Cardiac fibroblast (primary cell): ENCODE data around the gene RMC1.

Experiments
- DNase-seq, 2 donors: peaks; one replicate each; pipeline versions ENCODE4 v3.0.0 to v3.0.0-alpha.2; 2010; ENCODE audit warnings: low read depth in 2 of 2
- H3K4me3 ChIP-seq, 2 donors: replicated peaks in 1 of 2; 1 replicate in 1 of 2; 2 replicates in 1 of 2; pipeline ENCODE4 v1.5.1; 2011; ENCODE audit warnings: low read depth in 2 of 2, low read length in 2 of 2, mild to moderate bottlenecking in 2 of 2, moderate library complexity in 1 of 2
- CTCF ChIP-seq: IDR thresholded peaks from one replicate; pipeline ENCODE4 v1.5.1; 2011; ENCODE audit warnings: low read depth, mild to moderate bottlenecking, low read length, inconsistent platforms

Gene RMC1

GRCh38 chr18:23580677-23581367, 77.5 kb downstream of the RMC1 start:
- peak in 1 of 2 donors; percentile 51 for DNase-seq
- TF ChIP-seq CTCF = no peak
- H3K4me3 ChIP-seq = no peak overlapping the region
